ENCODE results near the gene NPAS3. TPM values are rescaled to one million over a fixed set of nuclear protein-coding genes. Genes with fewer than 3 reads are reported as not detected.

The NPAS3 gene
- polyA plus RNA-seq, 2 of the 4 experiments (the other 2 are of a cell fraction) = not detected

- Histone ChIP-seq H3K4me2 (no peak overlapping the region), H3K4me1 (no peaks in the 10 kb centered on the region), H3K4me3 (no peak overlapping the region), H3K27ac (no peak overlapping the region), H3K9me3 (no peaks in the 10 kb centered on the region)
- FAIRE-seq (peak; percentile 7), DNase-seq (ENCODE audit: low read depth in 1 of 2, low spot score in 1 of 2) (no peak), ATAC-seq (no peak)
- TF ChIP-seq CEBPB (IDR thresholded peaks at IDR 0.05) (no peak), E2F6 (IDR thresholded peaks at IDR 0.05; ENCODE audit: borderline replicate concordance, low read depth) (no peak), NR3C1 (IDR thresholded peaks at IDR 0.05) (no peak), TFCP2L1 (CRISPR knock-in tag; IDR thresholded peaks at IDR 0.05) (no peak), FOXS1 (CRISPR knock-in tag; IDR thresholded peaks at IDR 0.05) (no peak)
- TF ChIP-seq, protein P1, sequence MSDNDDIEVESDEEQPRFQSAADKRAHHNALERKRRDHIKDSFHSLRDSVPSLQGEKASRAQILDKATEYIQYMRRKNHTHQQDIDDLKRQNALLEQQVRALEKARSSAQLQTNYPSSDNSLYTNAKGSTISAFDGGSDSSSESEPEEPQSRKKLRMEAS (IDR thresholded peaks at IDR 0.05) = no peak
- TF ChIP-seq, protein P2, sequence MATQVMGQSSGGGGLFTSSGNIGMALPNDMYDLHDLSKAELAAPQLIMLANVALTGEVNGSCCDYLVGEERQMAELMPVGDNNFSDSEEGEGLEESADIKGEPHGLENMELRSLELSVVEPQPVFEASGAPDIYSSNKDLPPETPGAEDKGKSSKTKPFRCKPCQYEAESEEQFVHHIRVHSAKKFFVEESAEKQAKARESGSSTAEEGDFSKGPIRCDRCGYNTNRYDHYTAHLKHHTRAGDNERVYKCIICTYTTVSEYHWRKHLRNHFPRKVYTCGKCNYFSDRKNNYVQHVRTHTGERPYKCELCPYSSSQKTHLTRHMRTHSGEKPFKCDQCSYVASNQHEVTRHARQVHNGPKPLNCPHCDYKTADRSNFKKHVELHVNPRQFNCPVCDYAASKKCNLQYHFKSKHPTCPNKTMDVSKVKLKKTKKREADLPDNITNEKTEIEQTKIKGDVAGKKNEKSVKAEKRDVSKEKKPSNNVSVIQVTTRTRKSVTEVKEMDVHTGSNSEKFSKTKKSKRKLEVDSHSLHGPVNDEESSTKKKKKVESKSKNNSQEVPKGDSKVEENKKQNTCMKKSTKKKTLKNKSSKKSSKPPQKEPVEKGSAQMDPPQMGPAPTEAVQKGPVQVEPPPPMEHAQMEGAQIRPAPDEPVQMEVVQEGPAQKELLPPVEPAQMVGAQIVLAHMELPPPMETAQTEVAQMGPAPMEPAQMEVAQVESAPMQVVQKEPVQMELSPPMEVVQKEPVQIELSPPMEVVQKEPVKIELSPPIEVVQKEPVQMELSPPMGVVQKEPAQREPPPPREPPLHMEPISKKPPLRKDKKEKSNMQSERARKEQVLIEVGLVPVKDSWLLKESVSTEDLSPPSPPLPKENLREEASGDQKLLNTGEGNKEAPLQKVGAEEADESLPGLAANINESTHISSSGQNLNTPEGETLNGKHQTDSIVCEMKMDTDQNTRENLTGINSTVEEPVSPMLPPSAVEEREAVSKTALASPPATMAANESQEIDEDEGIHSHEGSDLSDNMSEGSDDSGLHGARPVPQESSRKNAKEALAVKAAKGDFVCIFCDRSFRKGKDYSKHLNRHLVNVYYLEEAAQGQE (IDR thresholded peaks at IDR 0.05) = no peak
- CTCF ChIA-PET = interaction anchor here (0.7 kb wide), 1 partner anchor 28 kb away, joined by 3 read pairs; no protein-coding TSS in a partner anchor
- WGBS (ENCODE audit: missing lambda C conversion rate) = 21% methylated on average over 5 of the region's 5 CpGs
- POLR2A ChIA-PET = no interaction called here
Measured at GRCh38 chr14:33740531-33740930, 801.9 kb downstream of the NPAS3 start.

- Histone ChIP-seq H3K27ac (no peak overlapping the region), H3K4me3 (no peak overlapping the region), H3K4me1 (no peaks in the 10 kb centered on the region), H3K9me3 (no peaks in the 10 kb centered on the region), H3K4me2 (no peak overlapping the region)
- FAIRE-seq = no peak
- WGBS (ENCODE audit: missing lambda C conversion rate) = 3% methylated on average over 4 of the region's 4 CpGs
- CTCF ChIA-PET = no interaction called here
- TF ChIP-seq POLR2A (IDR thresholded peaks at IDR 0.05; ENCODE audit: low read length) (no peak), CHD2 (IDR thresholded peaks at IDR 0.05; ENCODE audit: low read length, partially characterized antibody) (no peak), MYC (IDR thresholded peaks at IDR 0.05; ENCODE audit: borderline replicate concordance, low read length) (no peak), HOXB5 (CRISPR knock-in tag; IDR thresholded peaks at IDR 0.05) (no peak), CEBPB (IDR thresholded peaks at IDR 0.05) (no peak), ESRRA (IDR thresholded peaks at IDR 0.05; ENCODE audit: borderline replicate concordance, low read length) (no peak), RARB (CRISPR knock-in tag; IDR thresholded peaks at IDR 0.05) (no peak)
- no peak for ATAC-seq
- POLR2A ChIA-PET = no interaction called here
- DNase-seq (ENCODE audit: low read depth in 1 of 2, low spot score in 1 of 2) = no peak
Measured at GRCh38 chr14:33742166-33742565, 803.5 kb downstream of the NPAS3 start.

DNA sequence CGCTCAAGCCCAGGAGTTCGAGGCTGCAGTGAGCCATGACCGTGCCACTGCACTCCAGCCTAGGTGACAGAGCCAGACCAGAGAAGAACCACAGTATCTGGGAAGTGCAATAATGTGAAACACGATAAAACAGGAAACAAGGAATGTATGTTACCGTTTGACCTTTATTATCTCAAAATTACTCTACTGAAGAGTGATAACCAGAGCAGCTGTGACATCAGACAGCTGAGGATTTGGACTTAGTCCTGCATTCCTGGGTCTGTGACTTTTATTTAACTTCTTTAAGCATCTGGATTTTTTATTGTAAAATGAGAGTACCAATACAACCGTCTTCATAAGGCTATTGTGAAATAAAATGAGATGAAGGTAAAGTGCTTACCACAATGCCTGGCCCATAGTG, 806.5 kb downstream of the NPAS3 start:
- TF ChIP-seq, protein P3, sequence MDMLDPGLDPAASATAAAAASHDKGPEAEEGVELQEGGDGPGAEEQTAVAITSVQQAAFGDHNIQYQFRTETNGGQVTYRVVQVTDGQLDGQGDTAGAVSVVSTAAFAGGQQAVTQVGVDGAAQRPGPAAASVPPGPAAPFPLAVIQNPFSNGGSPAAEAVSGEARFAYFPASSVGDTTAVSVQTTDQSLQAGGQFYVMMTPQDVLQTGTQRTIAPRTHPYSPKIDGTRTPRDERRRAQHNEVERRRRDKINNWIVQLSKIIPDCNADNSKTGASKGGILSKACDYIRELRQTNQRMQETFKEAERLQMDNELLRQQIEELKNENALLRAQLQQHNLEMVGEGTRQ (IDR thresholded peaks at IDR 0.05) = no peak
- TF ChIP-seq ZNF302 (CRISPR knock-in tag; IDR thresholded peaks at IDR 0.05) (no peak), CEBPB (IDR thresholded peaks at IDR 0.05) (no peak), HOXB13 (CRISPR knock-in tag; IDR thresholded peaks at IDR 0.05; ENCODE audit: low read depth) (no peak), EHF (CRISPR knock-in tag; IDR thresholded peaks at IDR 0.05) (no peak), CBX8 (IDR thresholded peaks at IDR 0.05) (no peak), CHD4 (IDR thresholded peaks at IDR 0.05; ENCODE audit: borderline replicate concordance) (no peak), NFE2L2 (conservative IDR thresholded peaks at IDR 0.05; ENCODE audit: low read length) (no peak), ZC3H11A (IDR thresholded peaks at IDR 0.05) (no peak), EP300 (IDR thresholded peaks at IDR 0.05) (no peak), RNF2 (IDR thresholded peaks at IDR 0.05; ENCODE audit: borderline replicate concordance, low read depth) (no peak), CHD2 (IDR thresholded peaks at IDR 0.05; ENCODE audit: low read length, partially characterized antibody) (no peak), SREBF2 (IDR thresholded peaks at IDR 0.05) (no peak), E2F6 (IDR thresholded peaks at IDR 0.05; ENCODE audit: borderline replicate concordance, low read depth) (no peak), CBX2 (IDR thresholded peaks at IDR 0.05; ENCODE audit: borderline replicate concordance, low read depth) (no peak)
- TF ChIP-seq, protein P1 (IDR thresholded peaks at IDR 0.05) = no peak
- TF ChIP-seq, protein P4, sequence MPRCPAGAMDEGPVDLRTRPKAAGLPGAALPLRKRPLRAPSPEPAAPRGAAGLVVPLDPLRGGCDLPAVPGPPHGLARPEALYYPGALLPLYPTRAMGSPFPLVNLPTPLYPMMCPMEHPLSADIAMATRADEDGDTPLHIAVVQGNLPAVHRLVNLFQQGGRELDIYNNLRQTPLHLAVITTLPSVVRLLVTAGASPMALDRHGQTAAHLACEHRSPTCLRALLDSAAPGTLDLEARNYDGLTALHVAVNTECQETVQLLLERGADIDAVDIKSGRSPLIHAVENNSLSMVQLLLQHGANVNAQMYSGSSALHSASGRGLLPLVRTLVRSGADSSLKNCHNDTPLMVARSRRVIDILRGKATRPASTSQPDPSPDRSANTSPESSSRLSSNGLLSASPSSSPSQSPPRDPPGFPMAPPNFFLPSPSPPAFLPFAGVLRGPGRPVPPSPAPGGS (IDR thresholded peaks at IDR 0.05) = no peak
- TF ChIP-seq, protein P5, sequence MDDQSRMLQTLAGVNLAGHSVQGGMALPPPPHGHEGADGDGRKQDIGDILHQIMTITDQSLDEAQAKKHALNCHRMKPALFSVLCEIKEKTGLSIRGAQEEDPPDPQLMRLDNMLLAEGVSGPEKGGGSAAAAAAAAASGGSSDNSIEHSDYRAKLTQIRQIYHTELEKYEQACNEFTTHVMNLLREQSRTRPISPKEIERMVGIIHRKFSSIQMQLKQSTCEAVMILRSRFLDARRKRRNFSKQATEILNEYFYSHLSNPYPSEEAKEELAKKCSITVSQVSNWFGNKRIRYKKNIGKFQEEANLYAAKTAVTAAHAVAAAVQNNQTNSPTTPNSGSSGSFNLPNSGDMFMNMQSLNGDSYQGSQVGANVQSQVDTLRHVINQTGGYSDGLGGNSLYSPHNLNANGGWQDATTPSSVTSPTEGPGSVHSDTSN (IDR thresholded peaks at IDR 0.05) = no peak
- ChIA-PET CTCF (no interaction called here), POLR2A (no interaction called here)
- Histone ChIP-seq H3K9me3 (no peaks in the 10 kb centered on the region), H3K4me2 (no peak overlapping the region), H3K4me1 (no peaks in the 10 kb centered on the region), H3K4me3 (no peak overlapping the region), H3K27ac (no peak overlapping the region)
- FAIRE-seq = no peak
- DNase-seq (ENCODE audit: low read depth in 1 of 2, low spot score in 1 of 2) = no peak
- 8% methylated on average over 6 of the region's 6 CpGs for WGBS (ENCODE audit: missing lambda C conversion rate)
- no peak for ATAC-seq

Measured in A549 (cell line).